ENCODE results near the gene CDKAL1.

- TF ChIP-seq RFX5 (IDR thresholded peaks at IDR 0.05; ENCODE audit: borderline replicate concordance, low read depth, low read length) (no peak), GTF2F1 (IDR thresholded peaks at IDR 0.05; ENCODE audit: borderline replicate concordance, low read depth, low read length) (no peak), RAD21 (IDR thresholded peaks at IDR 0.05 in 1 of 2, conservative IDR thresholded peaks at IDR 0.05 in 1 of 2; ENCODE audit: low read depth in 2 of 2, low read length in 2 of 2) (no peak), SP2 (IDR thresholded peaks at IDR 0.05; ENCODE audit: low read length) (no peak), EGR1 (IDR thresholded peaks at IDR 0.05; ENCODE audit: borderline replicate concordance, low read depth, low read length) (no peak), EP300 (IDR thresholded peaks at IDR 0.05; ENCODE audit: borderline replicate concordance in 1 of 2, low read depth in 2 of 2, low read length in 2 of 2) (no peak), CBX8 (IDR thresholded peaks at IDR 0.05; ENCODE audit: borderline replicate concordance, low read depth, low read length) (no peak), MAX (IDR thresholded peaks at IDR 0.05) (no peak), SIN3A (conservative IDR thresholded peaks at IDR 0.05 in 1 of 2, IDR thresholded peaks at IDR 0.05 in 1 of 2; ENCODE audit: low read depth in 1 of 2, low read length in 2 of 2) (no peak)
- TF ChIP-seq, protein P1, sequence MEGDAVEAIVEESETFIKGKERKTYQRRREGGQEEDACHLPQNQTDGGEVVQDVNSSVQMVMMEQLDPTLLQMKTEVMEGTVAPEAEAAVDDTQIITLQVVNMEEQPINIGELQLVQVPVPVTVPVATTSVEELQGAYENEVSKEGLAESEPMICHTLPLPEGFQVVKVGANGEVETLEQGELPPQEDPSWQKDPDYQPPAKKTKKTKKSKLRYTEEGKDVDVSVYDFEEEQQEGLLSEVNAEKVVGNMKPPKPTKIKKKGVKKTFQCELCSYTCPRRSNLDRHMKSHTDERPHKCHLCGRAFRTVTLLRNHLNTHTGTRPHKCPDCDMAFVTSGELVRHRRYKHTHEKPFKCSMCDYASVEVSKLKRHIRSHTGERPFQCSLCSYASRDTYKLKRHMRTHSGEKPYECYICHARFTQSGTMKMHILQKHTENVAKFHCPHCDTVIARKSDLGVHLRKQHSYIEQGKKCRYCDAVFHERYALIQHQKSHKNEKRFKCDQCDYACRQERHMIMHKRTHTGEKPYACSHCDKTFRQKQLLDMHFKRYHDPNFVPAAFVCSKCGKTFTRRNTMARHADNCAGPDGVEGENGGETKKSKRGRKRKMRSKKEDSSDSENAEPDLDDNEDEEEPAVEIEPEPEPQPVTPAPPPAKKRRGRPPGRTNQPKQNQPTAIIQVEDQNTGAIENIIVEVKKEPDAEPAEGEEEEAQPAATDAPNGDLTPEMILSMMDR (IDR thresholded peaks at IDR 0.05; ENCODE audit: control extremely low read depth in 1 of 3, insufficient read depth in 1 of 3, low read depth in 1 of 3, low read length in 3 of 3) = no peak
These were observed 359.2 kb downstream of the CDKAL1 start for GRCh38 chr6:20893412-20893811.

Measured in H1 (cell line).